HepG2 (cell line): ENCODE measurements around the gene NFKBIA. TPM values are rescaled to one million over a fixed set of nuclear protein-coding genes. Genes with fewer than 3 reads are reported as not detected.
A peak's percentile ranks its signal among the peaks of the same experiment; 100 is the strongest.

Experiments
- ATM ChIP-seq: fragments of 450-650 bp; IDR thresholded peaks from 2 replicates; pipeline ENCODE4 v1.7.1; 2017; ENCODE audit warnings: mild to moderate bottlenecking, borderline replicate concordance
- CENPT ChIP-seq: sonication (generic); formaldehyde crosslinking; IDR thresholded peaks from 2 replicates; pipeline ENCODE4 v1.8.0; 2022; ENCODE audit warnings: low read depth, mild to moderate bottlenecking, moderate library complexity, missing genetic modification reagents
- DNMT1 ChIP-seq: sonication (generic); formaldehyde crosslinking; IDR thresholded peaks from 2 replicates; pipeline ENCODE4 v1.5.1; 2020; ENCODE audit warnings: mild to moderate bottlenecking, missing genetic modification reagents
- GPN1 ChIP-seq: sonication (generic); formaldehyde crosslinking; IDR thresholded peaks from 2 replicates; pipeline ENCODE4 v1.5.1; 2020; ENCODE audit warnings: missing genetic modification reagents, borderline replicate concordance
- ISL2 ChIP-seq: sonication (generic); formaldehyde crosslinking; IDR thresholded peaks from 2 replicates; pipeline ENCODE4 v1.5.0; 2020; ENCODE audit warnings: missing genetic modification reagents
- KDM3A ChIP-seq: IDR thresholded peaks from 2 replicates; pipeline ENCODE4 v1.6.1; 2018; ENCODE audit warnings: low read depth, missing compliant biosample characterization
- KDM4B ChIP-seq: sonication (generic); formaldehyde crosslinking; IDR thresholded peaks from 2 replicates; pipeline ENCODE4 v1.4.0; 2020; ENCODE audit warnings: missing genetic modification reagents
- MATR3 ChIP-seq: sonication (generic); formaldehyde crosslinking; IDR thresholded peaks from 2 replicates; pipeline ENCODE4 v1.4.0; 2020; ENCODE audit warnings: missing genetic modification reagents
- MIER3 ChIP-seq: IDR thresholded peaks from 2 replicates; pipeline ENCODE4 v1.6.1; 2016; ENCODE audit warnings: missing compliant biosample characterization, borderline replicate concordance
- MYNN ChIP-seq: sonication (generic); formaldehyde crosslinking; IDR thresholded peaks from 2 replicates; pipeline ENCODE4 v1.4.0; 2020; ENCODE audit warnings: mild to moderate bottlenecking, low read depth, missing genetic modification reagents
- REXO4 ChIP-seq: sonication (generic); formaldehyde crosslinking; IDR thresholded peaks from 2 replicates; pipeline ENCODE4 v1.8.0; 2022; ENCODE audit warnings: missing genetic modification reagents, mild to moderate bottlenecking, borderline replicate concordance
- TBP ChIP-seq: sonication (generic); formaldehyde crosslinking; IDR thresholded peaks from 2 replicates; pipeline ENCODE4 v1.5.0; 2020; ENCODE audit warnings: missing genetic modification reagents
- WIZ ChIP-seq: sonication (generic); formaldehyde crosslinking; IDR thresholded peaks from 2 replicates; pipeline ENCODE4 v1.5.1; 2020; ENCODE audit warnings: mild to moderate bottlenecking, missing genetic modification reagents
- YEATS4 ChIP-seq: sonication (generic); formaldehyde crosslinking; IDR thresholded peaks from 2 replicates; pipeline ENCODE4 v1.4.0; 2020; ENCODE audit warnings: missing genetic modification reagents, borderline replicate concordance
- ZBTB21 ChIP-seq: sonication (generic); formaldehyde crosslinking; IDR thresholded peaks from 2 replicates; pipeline ENCODE4 v1.4.0; 2020; ENCODE audit warnings: missing genetic modification reagents
- ZBTB3 ChIP-seq: sonication (generic); formaldehyde crosslinking; IDR thresholded peaks from 2 replicates; pipeline ENCODE4 v1.4.0; 2020; ENCODE audit warnings: low read depth, mild to moderate bottlenecking, moderate library complexity, missing genetic modification reagents, borderline replicate concordance
- ZNF24 ChIP-seq: fragments of 450-650 bp; IDR thresholded peaks from 2 replicates; pipeline ENCODE4 v1.6.1; 2017; ENCODE audit warnings: antibody characterized with exemption, mild to moderate bottlenecking
- ZNF546 ChIP-seq: sonication (generic); formaldehyde crosslinking; conservative IDR thresholded peaks from 2 replicates; pipeline ENCODE4 v1.8.1; 2023; ENCODE audit warnings: mild to moderate bottlenecking, missing genetic modification reagents
- ZNF720 ChIP-seq: sonication (generic); formaldehyde crosslinking; IDR thresholded peaks from 2 replicates; pipeline ENCODE4 v1.4.0; 2020; ENCODE audit warnings: missing genetic modification reagents
- ZNF75D ChIP-seq: sonication (generic); formaldehyde crosslinking; IDR thresholded peaks from 2 replicates; pipeline ENCODE4 v1.8.1; 2023; ENCODE audit warnings: missing genetic modification reagents, mild to moderate bottlenecking, borderline replicate concordance
- ZNF777 ChIP-seq: sonication (generic); formaldehyde crosslinking; IDR thresholded peaks from 2 replicates; pipeline ENCODE4 v1.4.0; 2020; ENCODE audit warnings: missing genetic modification reagents
- polyA plus RNA-seq, 8 experiments: library from polyadenylated mRNA; depleted of rRNA in 3 of 8; stranded (reverse) in 7 of 8; unstranded in 1 of 8; fragments of >200 nt; fragmentation: Illumina TruSeq in 4 of 8; extraction: Trizol in 4 of 8; gene quantifications; 2 replicates each; pipeline versions ENCODE4 v1.2.1 to v1.2.3, GENCODE V29; 2011 to 2016; ENCODE audit warnings: low read depth in 4 of 8, missing spikeins in 1 of 8, mixed read lengths in 1 of 8; ENCODE audit not compliant: insufficient read depth in 1 of 8
- total RNA-seq, 5 experiments: library from RNA; depleted of rRNA; stranded (reverse); fragments of >200 nt; fragmentation: Illumina TruSeq; extraction: Trizol; gene quantifications; 2 replicates each; pipeline ENCODE4 v1.2.3, GENCODE V29; 2016; ENCODE audit warnings: low read depth in 1 of 5
- TF ChIP-seq, protein P1 (sequence below): sonication (generic); formaldehyde crosslinking; IDR thresholded peaks from one replicate; pipeline ENCODE4 v1.5.1; 2020; ENCODE audit warnings: mild to moderate bottlenecking, missing genetic modification reagents; ENCODE audit errors: not compliant biosample characterization
- TF ChIP-seq, protein P2 (sequence below): sonication (generic); formaldehyde crosslinking; IDR thresholded peaks from 2 replicates; pipeline ENCODE4 v1.5.0; 2020; ENCODE audit warnings: mild to moderate bottlenecking, low read depth, missing genetic modification reagents, borderline replicate concordance

Gene NFKBIA
- total and polyA plus RNA-seq, 2 of the 13 experiments (the other 11 are each of a cell fraction or from before 2014, with no cell fraction given), result 197 to 319 TPM

DNA sequence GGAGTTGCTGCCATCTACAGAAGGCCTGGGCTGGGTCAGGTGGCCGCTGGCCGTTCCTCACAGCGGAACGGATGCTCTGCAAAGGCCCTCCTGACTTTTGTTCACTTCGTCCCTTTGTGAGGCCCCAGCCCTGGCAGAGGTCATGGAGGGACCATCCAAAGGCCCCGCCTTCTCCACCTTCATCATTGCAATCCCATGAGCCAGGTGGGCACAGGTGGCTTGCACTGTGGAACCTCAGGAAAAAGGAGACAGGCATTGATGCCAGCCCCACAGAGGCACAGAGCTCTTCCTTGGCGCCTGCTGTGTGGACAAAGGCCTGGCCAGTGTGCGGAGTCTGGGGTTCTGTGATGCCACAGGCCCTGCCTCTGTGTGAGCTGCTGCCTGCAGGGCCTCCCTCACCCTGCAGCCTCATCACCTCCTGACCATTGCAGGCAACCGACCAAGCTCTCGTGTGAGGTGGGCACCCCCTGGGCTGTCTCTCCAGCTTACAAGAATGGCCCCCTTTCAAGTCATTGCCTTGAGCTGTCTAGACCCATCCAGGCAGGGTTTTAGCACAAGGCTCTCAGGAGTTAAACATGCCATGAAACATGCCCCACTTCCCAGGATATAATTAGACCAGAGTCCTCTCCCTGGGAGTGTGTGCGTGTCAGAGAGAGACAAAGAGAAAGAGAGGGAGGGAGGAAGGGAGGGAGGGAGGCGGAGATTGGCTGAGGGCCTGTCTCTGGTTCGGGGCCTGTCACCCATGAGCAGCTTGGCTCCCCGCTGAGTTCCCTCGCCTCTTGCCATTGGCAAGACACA, 19.3 kb downstream of the NFKBIA start (continued):
- TF ChIP-seq, protein P1, sequence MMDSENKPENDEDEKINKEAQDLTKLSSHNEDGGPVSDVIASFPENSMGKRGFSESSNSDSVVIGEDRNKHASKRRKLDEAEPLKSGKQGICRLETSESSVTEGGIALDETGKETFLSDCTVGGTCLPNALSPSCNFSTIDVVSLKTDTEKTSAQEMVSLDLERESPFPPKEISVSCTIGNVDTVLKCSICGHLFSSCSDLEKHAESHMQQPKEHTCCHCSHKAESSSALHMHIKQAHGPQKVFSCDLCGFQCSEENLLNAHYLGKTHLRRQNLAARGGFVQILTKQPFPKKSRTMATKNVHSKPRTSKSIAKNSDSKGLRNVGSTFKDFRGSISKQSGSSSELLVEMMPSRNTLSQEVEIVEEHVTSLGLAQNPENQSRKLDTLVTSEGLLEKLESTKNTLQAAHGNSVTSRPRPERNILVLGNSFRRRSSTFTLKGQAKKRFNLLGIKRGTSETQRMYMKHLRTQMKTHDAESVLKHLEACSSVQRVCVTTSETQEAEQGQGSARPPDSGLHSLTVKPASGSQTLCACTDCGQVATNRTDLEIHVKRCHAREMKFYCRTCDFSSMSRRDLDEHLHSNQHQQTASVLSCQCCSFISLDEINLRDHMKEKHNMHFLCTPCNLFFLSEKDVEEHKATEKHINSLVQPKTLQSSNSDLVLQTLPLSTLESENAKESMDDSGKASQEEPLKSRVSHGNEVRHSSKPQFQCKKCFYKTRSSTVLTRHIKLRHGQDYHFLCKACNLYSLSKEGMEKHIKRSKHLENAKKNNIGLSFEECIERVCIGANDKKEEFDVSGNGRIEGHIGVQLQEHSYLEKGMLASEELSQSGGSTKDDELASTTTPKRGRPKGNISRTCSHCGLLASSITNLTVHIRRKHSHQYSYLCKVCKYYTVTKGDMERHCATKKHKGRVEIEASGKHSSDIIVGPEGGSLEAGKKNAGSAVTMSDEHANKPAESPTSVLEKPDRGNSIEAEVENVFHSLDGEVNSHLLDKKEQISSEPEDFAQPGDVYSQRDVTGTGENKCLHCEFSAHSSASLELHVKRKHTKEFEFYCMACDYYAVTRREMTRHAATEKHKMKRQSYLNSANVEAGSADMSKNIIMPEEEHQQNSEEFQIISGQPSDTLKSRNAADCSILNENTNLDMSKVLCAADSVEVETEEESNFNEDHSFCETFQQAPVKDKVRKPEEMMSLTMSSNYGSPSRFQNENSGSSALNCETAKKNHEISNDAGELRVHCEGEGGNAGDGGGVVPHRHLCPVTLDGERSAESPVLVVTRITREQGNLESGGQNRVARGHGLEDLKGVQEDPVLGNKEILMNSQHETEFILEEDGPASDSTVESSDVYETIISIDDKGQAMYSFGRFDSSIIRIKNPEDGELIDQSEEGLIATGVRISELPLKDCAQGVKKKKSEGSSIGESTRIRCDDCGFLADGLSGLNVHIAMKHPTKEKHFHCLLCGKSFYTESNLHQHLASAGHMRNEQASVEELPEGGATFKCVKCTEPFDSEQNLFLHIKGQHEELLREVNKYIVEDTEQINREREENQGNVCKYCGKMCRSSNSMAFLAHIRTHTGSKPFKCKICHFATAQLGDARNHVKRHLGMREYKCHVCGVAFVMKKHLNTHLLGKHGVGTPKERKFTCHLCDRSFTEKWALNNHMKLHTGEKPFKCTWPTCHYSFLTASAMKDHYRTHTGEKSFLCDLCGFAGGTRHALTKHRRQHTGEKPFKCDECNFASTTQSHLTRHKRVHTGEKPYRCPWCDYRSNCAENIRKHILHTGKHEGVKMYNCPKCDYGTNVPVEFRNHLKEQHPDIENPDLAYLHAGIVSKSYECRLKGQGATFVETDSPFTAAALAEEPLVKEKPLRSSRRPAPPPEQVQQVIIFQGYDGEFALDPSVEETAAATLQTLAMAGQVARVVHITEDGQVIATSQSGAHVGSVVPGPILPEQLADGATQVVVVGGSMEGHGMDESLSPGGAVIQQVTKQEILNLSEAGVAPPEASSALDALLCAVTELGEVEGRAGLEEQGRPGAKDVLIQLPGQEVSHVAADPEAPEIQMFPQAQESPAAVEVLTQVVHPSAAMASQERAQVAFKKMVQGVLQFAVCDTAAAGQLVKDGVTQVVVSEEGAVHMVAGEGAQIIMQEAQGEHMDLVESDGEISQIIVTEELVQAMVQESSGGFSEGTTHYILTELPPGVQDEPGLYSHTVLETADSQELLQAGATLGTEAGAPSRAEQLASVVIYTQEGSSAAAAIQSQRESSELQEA (CRISPR knock-in tag), result peak; percentile 22
- TF ChIP-seq MYNN (peak; percentile 36; the same call in 1 of the 2 replicates), ATM (no peak), REXO4 (no peak), KDM3A (CRISPR knock-in tag) (no peak), ZNF777 (CRISPR knock-in tag) (no peak; the same call in 1 of the 2 replicates), ZBTB21 (CRISPR knock-in tag) (no peak), WIZ (no peak), CENPT (no peak), TBP (CRISPR knock-in tag) (no peak), ZNF546 (CRISPR knock-in tag) (no peak), ISL2 (CRISPR knock-in tag) (no peak), DNMT1 (no peak; the same call in 1 of the 2 replicates), MIER3 (CRISPR knock-in tag) (no peak; the same call in 1 of the 2 replicates), MATR3 (CRISPR knock-in tag) (no peak), ZNF720 (CRISPR knock-in tag) (no peak), YEATS4 (CRISPR knock-in tag) (no peak), KDM4B (CRISPR knock-in tag) (0 out of 2 replicates have a peak, but pooled peaks have one; percentile 4), GPN1 (CRISPR knock-in tag) (no peak), ZNF75D (CRISPR knock-in tag) (no peak), ZBTB3 (0 out of 2 replicates have a peak, but pooled peaks have one; percentile 44), ZNF24 (no peak)
- TF ChIP-seq, protein P2, sequence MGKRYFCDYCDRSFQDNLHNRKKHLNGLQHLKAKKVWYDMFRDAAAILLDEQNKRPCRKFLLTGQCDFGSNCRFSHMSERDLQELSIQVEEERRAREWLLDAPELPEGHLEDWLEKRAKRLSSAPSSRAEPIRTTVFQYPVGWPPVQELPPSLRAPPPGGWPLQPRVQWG, result no peak; the same call in 1 of the 2 replicates
